GM23338 (cell line): ENCODE data around the gene EFCAB9. TPM values are rescaled to one million over a fixed set of nuclear protein-coding genes. Genes with fewer than 3 reads are reported as not detected.

Experiments used
- ATAC-seq: fragments of 200-7000 bp; cut with Tn5 transposase; 3 replicates; pipeline ENCODE4 v1.9.1; 2020
- DNase-seq: peaks from one replicate; pipeline ENCODE4 v3.0.0-alpha.2; 2015; ENCODE audit warnings: low spot score
- H2AFZ ChIP-seq: fragments of 200-600 bp; sonication (generic); 2 replicates; pipeline ENCODE4 v1.8.0; 2016; ENCODE audit warnings: antibody characterized with exemption, mild to moderate bottlenecking, moderate library complexity
- H3F3A ChIP-seq: fragments of 200-600 bp; sonication (generic); replicated peaks from 2 replicates; pipeline ENCODE4 v1.8.0; 2017; ENCODE audit warnings: antibody characterized with exemption, mixed run types, low read depth
- H3K27ac ChIP-seq: fragments of 200-600 bp; sonication (generic); 2 replicates; pipeline ENCODE4 v1.6.1; 2016; ENCODE audit warnings: low read depth
- H3K27me3 ChIP-seq: fragments of 200-600 bp; sonication (generic); 2 replicates; pipeline ENCODE4 v1.8.0; 2016; ENCODE audit warnings: mild to moderate bottlenecking, mixed run types, moderate library complexity; ENCODE audit not compliant: insufficient read depth
- H3K36me3 ChIP-seq: fragments of 200-600 bp; sonication (generic); 2 replicates; pipeline ENCODE4 v1.8.0; 2016; ENCODE audit warnings: mild to moderate bottlenecking; ENCODE audit not compliant: insufficient read depth
- H3K4me1 ChIP-seq: fragments of 200-600 bp; sonication (generic); 2 replicates; pipeline ENCODE4 v1.8.0; 2016; ENCODE audit warnings: mild to moderate bottlenecking, moderate library complexity; ENCODE audit not compliant: insufficient read depth
- H3K4me2 ChIP-seq: fragments of 200-600 bp; sonication (generic); 2 replicates; pipeline ENCODE4 v1.7.1; 2017; ENCODE audit warnings: mixed run types
- H3K4me3 ChIP-seq: fragments of 200-600 bp; sonication (generic); 2 replicates; pipeline ENCODE4 v1.6.1; 2016; ENCODE audit warnings: mixed run types
- H3K79me2 ChIP-seq: fragments of 200-600 bp; sonication (generic); replicated peaks from 2 replicates; pipeline ENCODE4 v1.8.0; 2017; ENCODE audit warnings: mild to moderate bottlenecking; ENCODE audit not compliant: insufficient read depth
- H3K9me2 ChIP-seq: fragments of 200-600 bp; sonication (generic); 2 replicates; pipeline ENCODE4 v1.8.0; 2017; ENCODE audit not compliant: insufficient read depth
- H4K20me1 ChIP-seq: fragments of 200-600 bp; sonication (generic); replicated peaks from 2 replicates; pipeline ENCODE4 v1.8.0; 2017; ENCODE audit warnings: mild to moderate bottlenecking; ENCODE audit not compliant: insufficient read depth
- H3K27ac Mint-ChIP-seq: 2 replicates; pipeline ENCODE4 v1.8.0; 2020; ENCODE audit warnings: inconsistent platforms, mild to moderate bottlenecking, moderate library complexity, mixed read lengths
- H3K27me3 Mint-ChIP-seq: 3 replicates; pipeline ENCODE4 v1.8.0; 2022; ENCODE audit warnings: low read depth, mild to moderate bottlenecking, moderate library complexity, mixed read lengths, inconsistent platforms; ENCODE audit not compliant: insufficient read depth, poor library complexity
- H3K36me3 Mint-ChIP-seq: 3 replicates; pipeline ENCODE4 v1.8.0; 2021; ENCODE audit warnings: low read depth, mild to moderate bottlenecking, inconsistent platforms, moderate library complexity, mixed read lengths
- H3K4me1 Mint-ChIP-seq: 3 replicates; pipeline ENCODE4 v1.8.0; 2020; ENCODE audit warnings: mild to moderate bottlenecking, inconsistent platforms, mixed read lengths
- H3K4me3 Mint-ChIP-seq: 3 replicates; pipeline ENCODE4 v1.8.0; 2021; ENCODE audit warnings: moderate library complexity, mild to moderate bottlenecking, inconsistent platforms, mixed read lengths
- H3K9me3 Mint-ChIP-seq: 3 replicates; pipeline ENCODE4 v1.8.0; 2020; ENCODE audit warnings: moderate library complexity, mild to moderate bottlenecking, inconsistent platforms, mixed read lengths
- CREB1 ChIP-seq: fragments of 250-450 bp; sonication (Bioruptor Pico); IDR thresholded peaks from 2 replicates; pipeline ENCODE4 v1.5.0; 2020; ENCODE audit warnings: low read depth, mild to moderate bottlenecking, moderate library complexity
- EZH2 ChIP-seq: fragments of 200-600 bp; sonication (generic); IDR thresholded peaks from one replicate; pipeline ENCODE4 v1.8.0; 2017; ENCODE audit warnings: antibody characterized with exemption, mild to moderate bottlenecking, low read depth; ENCODE audit not compliant: unreplicated experiment
- EZH2phosphoT487 ChIP-seq: fragments of 200-600 bp; sonication (generic); IDR thresholded peaks from one replicate; pipeline ENCODE4 v1.8.1; 2018; ENCODE audit warnings: antibody characterized with exemption; ENCODE audit not compliant: unreplicated experiment
- JUNB ChIP-seq: IDR thresholded peaks from one replicate; pipeline ENCODE4 v1.6.1; 2016; ENCODE audit warnings: antibody characterized with exemption; ENCODE audit not compliant: unreplicated experiment
- NANOG ChIP-seq: IDR thresholded peaks from 2 replicates; pipeline ENCODE4 v1.6.1; 2016; ENCODE audit warnings: antibody characterized with exemption, borderline replicate concordance
- POLR2AphosphoS5 ChIP-seq: IDR thresholded peaks from 2 replicates; pipeline ENCODE4 v1.6.1; 2016; ENCODE audit warnings: antibody characterized with exemption, low read depth
- STAT1 ChIP-seq: IDR thresholded peaks from one replicate; pipeline ENCODE4 v1.6.1; 2016; ENCODE audit warnings: antibody characterized with exemption; ENCODE audit not compliant: unreplicated experiment
- ZNF114 ChIP-seq: fragments of 250-450 bp; sonication (Bioruptor Pico); IDR thresholded peaks from 2 replicates; pipeline ENCODE4 v1.5.0; 2020; ENCODE audit warnings: mild to moderate bottlenecking, moderate library complexity
- ZNF331 ChIP-seq: fragments of 250-450 bp; sonication (Bioruptor Pico); IDR thresholded peaks from 2 replicates; pipeline ENCODE4 v1.5.0; 2020; ENCODE audit warnings: low read depth, mild to moderate bottlenecking, moderate library complexity
- polyA plus RNA-seq: library from polyadenylated mRNA; unstranded; fragments of >200 nt; fragmentation: Nextera tagmentation; extraction: Ambion mirVana; gene quantifications from 2 replicates; pipeline ENCODE4 v1.2.1, GENCODE V29; 2016
- total RNA-seq: library from RNA; depleted of rRNA; stranded (reverse); fragments of >200 nt; shearing (Covaris generic); gene quantifications from 2 replicates; pipeline ENCODE4 v1.2.3, GENCODE V29; 2014
- TF ChIP-seq, protein P1 (sequence below), 2 experiments: fragments of 200-600 bp in 1 of 2; sonication (generic) in 1 of 2; conservative IDR thresholded peaks; 2 replicates each; pipeline versions ENCODE4 v1.5.1 to v1.6.1; 2016 to 2017; ENCODE audit warnings: antibody characterized with exemption in 2 of 2, low read depth in 2 of 2, mild to moderate bottlenecking in 2 of 2, moderate library complexity in 1 of 2
- TF ChIP-seq, protein P2 (sequence below): IDR thresholded peaks from 2 replicates; pipeline ENCODE4 v1.6.1; 2016; ENCODE audit warnings: antibody characterized with exemption
- TF ChIP-seq, protein P3 (sequence below): IDR thresholded peaks from one replicate; pipeline ENCODE4 v1.6.1; 2018; ENCODE audit warnings: antibody characterized with exemption; ENCODE audit not compliant: unreplicated experiment
- TF ChIP-seq, protein P4 (sequence below): fragments of 250-450 bp; sonication (Bioruptor Pico); IDR thresholded peaks from 2 replicates; pipeline ENCODE4 v1.5.0; 2020; ENCODE audit warnings: mild to moderate bottlenecking, moderate library complexity

The EFCAB9 gene
- total and polyA plus RNA-seq, 2 experiments from 2014 or later, result not detected

DNA sequence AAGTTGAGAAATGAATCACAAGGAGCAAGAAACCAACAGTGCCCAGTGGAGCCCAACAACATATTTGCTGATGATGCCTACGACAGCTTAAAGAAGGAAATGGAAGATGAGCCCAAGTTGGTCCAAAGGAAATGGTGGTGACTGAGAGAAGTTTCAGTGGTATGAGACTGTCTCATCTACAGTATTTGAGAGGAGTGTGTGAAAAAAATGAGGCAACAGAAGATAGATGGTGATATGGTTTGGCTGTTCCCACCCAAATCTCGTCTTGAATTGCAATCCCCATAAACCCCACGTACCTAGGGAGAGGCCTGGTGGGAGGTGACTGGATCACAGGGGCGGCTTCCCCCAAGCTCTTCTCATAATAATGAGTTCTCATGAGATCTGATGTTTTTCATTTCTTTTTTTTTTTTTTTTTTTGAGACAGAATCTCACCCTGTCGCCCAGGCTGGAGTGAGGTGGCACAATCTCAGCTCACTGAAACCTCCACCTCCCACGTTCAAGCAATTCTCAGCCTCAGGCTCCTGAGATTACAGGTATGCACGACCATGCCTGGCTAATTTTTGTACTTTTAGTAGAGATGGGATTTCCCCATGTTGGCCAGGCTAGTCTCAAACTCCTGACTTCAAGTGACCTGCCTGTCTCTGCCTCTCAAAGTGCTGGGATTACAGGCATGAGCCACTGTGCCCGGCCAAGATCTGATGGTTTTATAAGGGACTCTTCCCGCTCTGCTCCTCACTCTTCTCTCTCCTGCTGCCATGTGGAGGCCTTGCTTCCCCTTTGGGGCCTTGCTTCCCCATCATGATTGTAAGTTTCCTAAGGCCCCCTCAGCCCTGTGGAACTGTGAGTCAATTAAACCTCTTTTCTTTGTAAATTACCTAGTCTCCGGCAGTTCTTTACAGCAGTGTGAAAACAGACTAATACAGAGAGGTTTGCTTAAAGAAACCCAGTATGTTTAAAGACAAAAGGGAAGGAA lies 30.2 kb downstream of the EFCAB9 start:
- peaks cover 16% of the 10 kb centered on the region for H4K20me1 ChIP-seq
- DNase-seq (no peak), ATAC-seq (no peak; the same call in 2 of the 3 replicates)
- H3K9me2 ChIP-seq, result no peaks in the 10 kb centered on the region
- TF ChIP-seq STAT1 (no peak), POLR2AphosphoS5 (no peak), CREB1 (CRISPR knock-in tag) (no peak), NANOG (no peak), JUNB (no peak), ZNF331 (CRISPR knock-in tag) (no peak), EZH2 (no peak), EZH2phosphoT487 (no peak), ZNF114 (CRISPR knock-in tag) (no peak)
- TF ChIP-seq, protein P1, sequence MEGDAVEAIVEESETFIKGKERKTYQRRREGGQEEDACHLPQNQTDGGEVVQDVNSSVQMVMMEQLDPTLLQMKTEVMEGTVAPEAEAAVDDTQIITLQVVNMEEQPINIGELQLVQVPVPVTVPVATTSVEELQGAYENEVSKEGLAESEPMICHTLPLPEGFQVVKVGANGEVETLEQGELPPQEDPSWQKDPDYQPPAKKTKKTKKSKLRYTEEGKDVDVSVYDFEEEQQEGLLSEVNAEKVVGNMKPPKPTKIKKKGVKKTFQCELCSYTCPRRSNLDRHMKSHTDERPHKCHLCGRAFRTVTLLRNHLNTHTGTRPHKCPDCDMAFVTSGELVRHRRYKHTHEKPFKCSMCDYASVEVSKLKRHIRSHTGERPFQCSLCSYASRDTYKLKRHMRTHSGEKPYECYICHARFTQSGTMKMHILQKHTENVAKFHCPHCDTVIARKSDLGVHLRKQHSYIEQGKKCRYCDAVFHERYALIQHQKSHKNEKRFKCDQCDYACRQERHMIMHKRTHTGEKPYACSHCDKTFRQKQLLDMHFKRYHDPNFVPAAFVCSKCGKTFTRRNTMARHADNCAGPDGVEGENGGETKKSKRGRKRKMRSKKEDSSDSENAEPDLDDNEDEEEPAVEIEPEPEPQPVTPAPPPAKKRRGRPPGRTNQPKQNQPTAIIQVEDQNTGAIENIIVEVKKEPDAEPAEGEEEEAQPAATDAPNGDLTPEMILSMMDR (conservative IDR thresholded peaks at IDR 0.05; ENCODE audit: low read depth in 2 of 2), result no peak
- TF ChIP-seq, protein P2, sequence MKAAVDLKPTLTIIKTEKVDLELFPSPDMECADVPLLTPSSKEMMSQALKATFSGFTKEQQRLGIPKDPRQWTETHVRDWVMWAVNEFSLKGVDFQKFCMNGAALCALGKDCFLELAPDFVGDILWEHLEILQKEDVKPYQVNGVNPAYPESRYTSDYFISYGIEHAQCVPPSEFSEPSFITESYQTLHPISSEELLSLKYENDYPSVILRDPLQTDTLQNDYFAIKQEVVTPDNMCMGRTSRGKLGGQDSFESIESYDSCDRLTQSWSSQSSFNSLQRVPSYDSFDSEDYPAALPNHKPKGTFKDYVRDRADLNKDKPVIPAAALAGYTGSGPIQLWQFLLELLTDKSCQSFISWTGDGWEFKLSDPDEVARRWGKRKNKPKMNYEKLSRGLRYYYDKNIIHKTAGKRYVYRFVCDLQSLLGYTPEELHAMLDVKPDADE, result no peak
- TF ChIP-seq, protein P3, sequence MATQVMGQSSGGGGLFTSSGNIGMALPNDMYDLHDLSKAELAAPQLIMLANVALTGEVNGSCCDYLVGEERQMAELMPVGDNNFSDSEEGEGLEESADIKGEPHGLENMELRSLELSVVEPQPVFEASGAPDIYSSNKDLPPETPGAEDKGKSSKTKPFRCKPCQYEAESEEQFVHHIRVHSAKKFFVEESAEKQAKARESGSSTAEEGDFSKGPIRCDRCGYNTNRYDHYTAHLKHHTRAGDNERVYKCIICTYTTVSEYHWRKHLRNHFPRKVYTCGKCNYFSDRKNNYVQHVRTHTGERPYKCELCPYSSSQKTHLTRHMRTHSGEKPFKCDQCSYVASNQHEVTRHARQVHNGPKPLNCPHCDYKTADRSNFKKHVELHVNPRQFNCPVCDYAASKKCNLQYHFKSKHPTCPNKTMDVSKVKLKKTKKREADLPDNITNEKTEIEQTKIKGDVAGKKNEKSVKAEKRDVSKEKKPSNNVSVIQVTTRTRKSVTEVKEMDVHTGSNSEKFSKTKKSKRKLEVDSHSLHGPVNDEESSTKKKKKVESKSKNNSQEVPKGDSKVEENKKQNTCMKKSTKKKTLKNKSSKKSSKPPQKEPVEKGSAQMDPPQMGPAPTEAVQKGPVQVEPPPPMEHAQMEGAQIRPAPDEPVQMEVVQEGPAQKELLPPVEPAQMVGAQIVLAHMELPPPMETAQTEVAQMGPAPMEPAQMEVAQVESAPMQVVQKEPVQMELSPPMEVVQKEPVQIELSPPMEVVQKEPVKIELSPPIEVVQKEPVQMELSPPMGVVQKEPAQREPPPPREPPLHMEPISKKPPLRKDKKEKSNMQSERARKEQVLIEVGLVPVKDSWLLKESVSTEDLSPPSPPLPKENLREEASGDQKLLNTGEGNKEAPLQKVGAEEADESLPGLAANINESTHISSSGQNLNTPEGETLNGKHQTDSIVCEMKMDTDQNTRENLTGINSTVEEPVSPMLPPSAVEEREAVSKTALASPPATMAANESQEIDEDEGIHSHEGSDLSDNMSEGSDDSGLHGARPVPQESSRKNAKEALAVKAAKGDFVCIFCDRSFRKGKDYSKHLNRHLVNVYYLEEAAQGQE, result no peak
- TF ChIP-seq, protein P4, sequence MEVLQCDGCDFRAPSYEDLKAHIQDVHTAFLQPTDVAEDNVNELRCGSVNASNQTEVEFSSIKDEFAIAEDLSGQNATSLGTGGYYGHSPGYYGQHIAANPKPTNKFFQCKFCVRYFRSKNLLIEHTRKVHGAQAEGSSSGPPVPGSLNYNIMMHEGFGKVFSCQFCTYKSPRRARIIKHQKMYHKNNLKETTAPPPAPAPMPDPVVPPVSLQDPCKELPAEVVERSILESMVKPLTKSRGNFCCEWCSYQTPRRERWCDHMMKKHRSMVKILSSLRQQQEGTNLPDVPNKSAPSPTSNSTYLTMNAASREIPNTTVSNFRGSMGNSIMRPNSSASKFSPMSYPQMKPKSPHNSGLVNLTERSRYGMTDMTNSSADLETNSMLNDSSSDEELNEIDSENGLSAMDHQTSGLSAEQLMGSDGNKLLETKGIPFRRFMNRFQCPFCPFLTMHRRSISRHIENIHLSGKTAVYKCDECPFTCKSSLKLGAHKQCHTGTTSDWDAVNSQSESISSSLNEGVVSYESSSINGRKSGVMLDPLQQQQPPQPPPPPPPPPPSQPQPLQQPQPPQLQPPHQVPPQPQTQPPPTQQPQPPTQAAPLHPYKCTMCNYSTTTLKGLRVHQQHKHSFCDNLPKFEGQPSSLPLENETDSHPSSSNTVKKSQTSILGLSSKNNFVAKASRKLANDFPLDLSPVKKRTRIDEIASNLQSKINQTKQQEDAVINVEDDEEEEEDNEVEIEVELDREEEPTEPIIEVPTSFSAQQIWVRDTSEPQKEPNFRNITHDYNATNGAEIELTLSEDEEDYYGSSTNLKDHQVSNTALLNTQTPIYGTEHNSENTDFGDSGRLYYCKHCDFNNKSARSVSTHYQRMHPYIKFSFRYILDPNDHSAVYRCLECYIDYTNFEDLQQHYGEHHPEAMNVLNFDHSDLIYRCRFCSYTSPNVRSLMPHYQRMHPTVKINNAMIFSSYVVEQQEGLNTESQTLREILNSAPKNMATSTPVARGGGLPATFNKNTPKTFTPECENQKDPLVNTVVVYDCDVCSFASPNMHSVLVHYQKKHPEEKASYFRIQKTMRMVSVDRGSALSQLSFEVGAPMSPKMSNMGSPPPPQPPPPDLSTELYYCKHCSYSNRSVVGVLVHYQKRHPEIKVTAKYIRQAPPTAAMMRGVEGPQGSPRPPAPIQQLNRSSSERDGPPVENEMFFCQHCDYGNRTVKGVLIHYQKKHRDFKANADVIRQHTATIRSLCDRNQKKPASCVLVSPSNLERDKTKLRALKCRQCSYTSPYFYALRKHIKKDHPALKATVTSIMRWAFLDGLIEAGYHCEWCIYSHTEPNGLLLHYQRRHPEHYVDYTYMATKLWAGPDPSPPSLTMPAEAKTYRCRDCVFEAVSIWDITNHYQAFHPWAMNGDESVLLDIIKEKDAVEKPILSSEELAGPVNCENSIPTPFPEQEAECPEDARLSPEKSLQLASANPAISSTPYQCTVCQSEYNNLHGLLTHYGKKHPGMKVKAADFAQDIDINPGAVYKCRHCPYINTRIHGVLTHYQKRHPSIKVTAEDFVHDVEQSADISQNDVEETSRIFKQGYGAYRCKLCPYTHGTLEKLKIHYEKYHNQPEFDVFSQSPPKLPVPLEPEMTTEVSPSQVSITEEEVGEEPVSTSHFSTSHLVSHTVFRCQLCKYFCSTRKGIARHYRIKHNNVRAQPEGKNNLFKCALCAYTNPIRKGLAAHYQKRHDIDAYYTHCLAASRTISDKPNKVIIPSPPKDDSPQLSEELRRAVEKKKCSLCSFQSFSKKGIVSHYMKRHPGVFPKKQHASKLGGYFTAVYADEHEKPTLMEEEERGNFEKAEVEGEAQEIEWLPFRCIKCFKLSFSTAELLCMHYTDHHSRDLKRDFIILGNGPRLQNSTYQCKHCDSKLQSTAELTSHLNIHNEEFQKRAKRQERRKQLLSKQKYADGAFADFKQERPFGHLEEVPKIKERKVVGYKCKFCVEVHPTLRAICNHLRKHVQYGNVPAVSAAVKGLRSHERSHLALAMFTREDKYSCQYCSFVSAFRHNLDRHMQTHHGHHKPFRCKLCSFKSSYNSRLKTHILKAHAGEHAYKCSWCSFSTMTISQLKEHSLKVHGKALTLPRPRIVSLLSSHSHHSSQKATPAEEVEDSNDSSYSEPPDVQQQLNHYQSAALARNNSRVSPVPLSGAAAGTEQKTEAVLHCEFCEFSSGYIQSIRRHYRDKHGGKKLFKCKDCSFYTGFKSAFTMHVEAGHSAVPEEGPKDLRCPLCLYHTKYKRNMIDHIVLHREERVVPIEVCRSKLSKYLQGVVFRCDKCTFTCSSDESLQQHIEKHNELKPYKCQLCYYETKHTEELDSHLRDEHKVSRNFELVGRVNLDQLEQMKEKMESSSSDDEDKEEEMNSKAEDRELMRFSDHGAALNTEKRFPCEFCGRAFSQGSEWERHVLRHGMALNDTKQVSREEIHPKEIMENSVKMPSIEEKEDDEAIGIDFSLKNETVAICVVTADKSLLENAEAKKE, result no peak
- no peak overlapping the region for H3K4me3 Mint-ChIP-seq
- H3K27ac Mint-ChIP-seq, result peak overlapping the region; percentile 27
- H3K4me1 ChIP-seq, result no peaks in the 10 kb centered on the region
- peaks cover 7% of the 10 kb centered on the region; the same call in 2 of the 3 replicates for H3K4me1 Mint-ChIP-seq
- no peak overlapping the region for H2AFZ ChIP-seq
- peaks cover 38% of the 10 kb centered on the region; the same call in 2 of the 3 replicates for H3K36me3 Mint-ChIP-seq
- peaks cover 33% of the 10 kb centered on the region for H3K79me2 ChIP-seq
- H3K27me3 Mint-ChIP-seq, result no peaks in the 10 kb centered on the region
- no peaks in the 10 kb centered on the region for H3K9me3 Mint-ChIP-seq
- no peak overlapping the region for H3K4me2 ChIP-seq
- H3K36me3 ChIP-seq, result no peaks in the 10 kb centered on the region
- H3F3A ChIP-seq, result no peaks in the 10 kb centered on the region
- H3K27me3 ChIP-seq, result no peaks in the 10 kb centered on the region
- peak overlapping the region; percentile 51; the same call in 1 of the 2 replicates for H3K27ac ChIP-seq
- H3K4me3 ChIP-seq, result no peak overlapping the region
